ENCODE data around the gene SLC25A31.
A peak's percentile ranks its signal among the peaks of the same experiment; 100 is the strongest.

SLC25A31 gene

GRCh38 chr4:127730142-127730913, at the start of gene SLC25A31:
SLC25A31 (plus strand) TSS chr4:127730400; CDS start chr4:127730546, 146 bp downstream.
- DNase-seq: no peak

- no peak for DNase-seq
Measured at GRCh38 chr4:127685292-127685691, 44.9 kb upstream of the SLC25A31 start.

GRCh38 chr4:127686658-127687057, 43.5 kb upstream of the SLC25A31 start:
- DNase-seq: no peak

GRCh38 chr4:127687580-127687979, 42.6 kb upstream of the SLC25A31 start:
- DNase-seq: no peak

- no peak for DNase-seq
Measured at GRCh38 chr4:127698789-127699200, 31.4 kb upstream of the SLC25A31 start.

GRCh38 chr4:127708985-127709384, 21.2 kb upstream of the SLC25A31 start:
- no peak for DNase-seq

GRCh38 chr4:127709456-127709855, 20.7 kb upstream of the SLC25A31 start:
- no peak for DNase-seq

- no peak for DNase-seq
Measured at GRCh38 chr4:127731406-127731805, 1.2 kb downstream of the SLC25A31 start.

GRCh38 chr4:127732623-127733328, 2.6 kb downstream of the SLC25A31 start:
- peak; percentile 6 for DNase-seq

- DNase-seq: no peak
Measured at GRCh38 chr4:127734976-127735375, 4.8 kb downstream of the SLC25A31 start.

- DNase-seq: no peak
Measured at GRCh38 chr4:127737295-127737694, 7.1 kb downstream of the SLC25A31 start.

GRCh38 chr4:127741247-127741646, 11.0 kb downstream of the SLC25A31 start:
- no peak for DNase-seq

- no peak for DNase-seq
Measured at GRCh38 chr4:127747883-127748282, 17.7 kb downstream of the SLC25A31 start.

GRCh38 chr4:127748957-127749356, 18.8 kb downstream of the SLC25A31 start:
- DNase-seq: no peak

GRCh38 chr4:127756906-127757305, 26.7 kb downstream of the SLC25A31 start:
- DNase-seq: no peak

- no peak for DNase-seq
Measured at GRCh38 chr4:127759228-127759820, 29.1 kb downstream of the SLC25A31 start.

GRCh38 chr4:127759893-127760292, 29.7 kb downstream of the SLC25A31 start:
- DNase-seq: no peak

- no peak for DNase-seq
Measured at GRCh38 chr4:127771535-127772275, 41.5 kb downstream of the SLC25A31 start.

- DNase-seq: no peak
Measured at GRCh38 chr4:127772769-127773671, 42.8 kb downstream of the SLC25A31 start.

GRCh38 chr4:127775843-127776242, 45.6 kb downstream of the SLC25A31 start:
- no peak for DNase-seq

GRCh38 chr4:127776620-127777019, 46.4 kb downstream of the SLC25A31 start:
- DNase-seq: no peak

GRCh38 chr4:127777487-127777886, 47.3 kb downstream of the SLC25A31 start:
- DNase-seq: no peak
